Esophagus squamous epithelium (tissue), 4 donors: Measurements from ENCODE around the gene FILIP1.

Source experiments
- POLR2A ChIP-seq, 4 donors: fragments of 450-650 bp; IDR thresholded peaks; one replicate each; pipeline ENCODE4 v1.6.1; 2017; ENCODE audit warnings: antibody characterized with exemption in 4 of 4, mild to moderate bottlenecking in 4 of 4, moderate library complexity in 3 of 4
- TF ChIP-seq, protein P1 (sequence below), 6 experiments: fragments of 450-650 bp in 4 of 6; fragments of 200-600 bp in 2 of 6; sonication (generic) in 2 of 6; IDR thresholded peaks; one replicate each; pipeline ENCODE4 v1.5.1; 2016 to 2019; ENCODE audit warnings: antibody characterized with exemption in 6 of 6, mild to moderate bottlenecking in 4 of 6, moderate library complexity in 4 of 6

DNA sequence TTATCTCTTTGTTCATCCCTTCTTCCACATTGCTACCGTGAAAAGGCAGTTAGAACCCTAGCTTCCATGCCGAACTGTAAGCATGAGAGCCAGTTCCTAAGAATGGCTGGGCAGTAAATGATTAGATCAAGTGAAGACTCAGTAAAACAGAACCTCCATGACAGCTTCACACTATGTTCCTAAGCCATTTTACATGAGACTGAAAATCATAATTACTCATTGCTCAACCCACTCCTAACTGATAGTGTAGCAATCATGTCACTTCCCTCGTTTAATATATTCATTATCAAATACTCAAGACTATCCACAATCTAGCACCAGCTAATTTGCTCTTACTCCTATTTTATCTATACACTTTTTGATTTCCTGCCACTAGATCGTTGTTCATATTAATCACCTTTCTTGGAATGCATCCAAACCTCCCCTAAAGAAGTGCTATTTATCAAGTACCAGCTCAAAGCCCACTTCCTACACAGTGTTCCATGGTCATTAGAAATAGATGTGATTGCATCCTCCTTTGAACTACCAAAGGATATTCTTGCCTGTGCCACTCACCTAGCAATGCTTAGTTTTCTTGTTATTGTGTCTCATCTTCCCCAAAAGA, 215.0 kb downstream of the FILIP1 start:
- TF ChIP-seq, protein P1, sequence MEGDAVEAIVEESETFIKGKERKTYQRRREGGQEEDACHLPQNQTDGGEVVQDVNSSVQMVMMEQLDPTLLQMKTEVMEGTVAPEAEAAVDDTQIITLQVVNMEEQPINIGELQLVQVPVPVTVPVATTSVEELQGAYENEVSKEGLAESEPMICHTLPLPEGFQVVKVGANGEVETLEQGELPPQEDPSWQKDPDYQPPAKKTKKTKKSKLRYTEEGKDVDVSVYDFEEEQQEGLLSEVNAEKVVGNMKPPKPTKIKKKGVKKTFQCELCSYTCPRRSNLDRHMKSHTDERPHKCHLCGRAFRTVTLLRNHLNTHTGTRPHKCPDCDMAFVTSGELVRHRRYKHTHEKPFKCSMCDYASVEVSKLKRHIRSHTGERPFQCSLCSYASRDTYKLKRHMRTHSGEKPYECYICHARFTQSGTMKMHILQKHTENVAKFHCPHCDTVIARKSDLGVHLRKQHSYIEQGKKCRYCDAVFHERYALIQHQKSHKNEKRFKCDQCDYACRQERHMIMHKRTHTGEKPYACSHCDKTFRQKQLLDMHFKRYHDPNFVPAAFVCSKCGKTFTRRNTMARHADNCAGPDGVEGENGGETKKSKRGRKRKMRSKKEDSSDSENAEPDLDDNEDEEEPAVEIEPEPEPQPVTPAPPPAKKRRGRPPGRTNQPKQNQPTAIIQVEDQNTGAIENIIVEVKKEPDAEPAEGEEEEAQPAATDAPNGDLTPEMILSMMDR (IDR thresholded peaks at IDR 0.05): no peak
- no peak for TF ChIP-seq POLR2A (IDR thresholded peaks at IDR 0.05)
